ENCODE data around the gene AMZ1. TPM values are rescaled to one million over a fixed set of nuclear protein-coding genes. Genes with fewer than 3 reads are reported as not detected.

The AMZ1 gene
- 1 to 10 TPM in 1 of 3 donors, under 1 TPM in 2; 0.07 to 1.2 (median 0.27) TPM for total RNA-seq
- 0.90 TPM for total RNA-seq (2013)

- intact Hi-C loops (cut with micrococcal nuclease): no loop called here
- DNase-seq (no peak), ATAC-seq (no peak)
- Mint-ChIP-seq H3K36me3 (no peaks in the 10 kb centered on the region), H3K27me3 (ENCODE audit: low read depth in 2 of 2) (peaks cover 36 to 43% of the 10 kb centered on the region in 2 donors), H3K4me3 (peak within 1 kb of the TSS; percentile 63), H3K27ac (no peak within 1 kb of the TSS), H3K9me3 (no peaks in the 10 kb centered on the region), H3K4me1 (peaks cover 17 to 21% of the 10 kb centered on the region in 2 donors)
- 5% methylated on average over 41 of the region's 41 CpGs for WGBS (ENCODE audit: insufficient coverage)
- H3K36me3 ChIP-seq (ENCODE audit: control insufficient read depth, insufficient read depth, low read length): no peaks in the 10 kb centered on the region
- no peak for TF ChIP-seq CTCF (IDR thresholded peaks at IDR 0.05)
- no peak within 1 kb of the TSS for H3K27ac ChIP-seq (ENCODE audit: low read length)
- H3K4me3 ChIP-seq (ENCODE audit: low read length): no peak within 1 kb of the TSS
- no peaks in the 10 kb centered on the region for H3K9me3 ChIP-seq (ENCODE audit: control insufficient read depth, insufficient read depth, low read length)
- H3K27me3 ChIP-seq (ENCODE audit: control insufficient read depth, insufficient read depth, low read length): peaks cover 33% of the 10 kb centered on the region
- H3K4me1 ChIP-seq (ENCODE audit: control insufficient read depth, insufficient read depth, low read length): peaks cover 35% of the 10 kb centered on the region
Measured at GRCh38 chr7:2687881-2688318, at the start of gene AMZ1. TSS of gene AMZ1 (plus strand) at chr7:2688202. CDS start at chr7:2700452, 12,250 bp downstream.

- Histone ChIP-seq H3K36me3 (ENCODE audit: control insufficient read depth, insufficient read depth, low read length) (no peaks in the 10 kb centered on the region), H3K4me3 (ENCODE audit: low read length) (no peak overlapping the region), H3K4me1 (ENCODE audit: control insufficient read depth, insufficient read depth, low read length) (peaks cover 51% of the 10 kb centered on the region), H3K9me3 (ENCODE audit: control insufficient read depth, insufficient read depth, low read length) (no peaks in the 10 kb centered on the region), H3K27me3 (ENCODE audit: control insufficient read depth, insufficient read depth, low read length) (no peaks in the 10 kb centered on the region), H3K27ac (ENCODE audit: low read length) (no peak overlapping the region)
- no peaks in the 10 kb centered on the region for H3K9me3 Mint-ChIP-seq
- no peak overlapping the region for H3K27ac Mint-ChIP-seq
- DNase-seq (no peak), ATAC-seq (no peak)
- 94% methylated on average over 34 of the region's 34 CpGs for WGBS (ENCODE audit: insufficient coverage)
- no peak for TF ChIP-seq CTCF (IDR thresholded peaks at IDR 0.05)
- intact Hi-C loops (cut with micrococcal nuclease): no loop called here
- peaks cover 5 to 16% of the 10 kb centered on the region in 2 donors for H3K4me1 Mint-ChIP-seq
- H3K27me3 Mint-ChIP-seq (ENCODE audit: low read depth in 2 of 2): no peaks in the 10 kb centered on the region
- H3K36me3 Mint-ChIP-seq: no peaks in the 10 kb centered on the region
- H3K4me3 Mint-ChIP-seq: no peak overlapping the region
Measured at GRCh38 chr7:2638224-2638991, 49.6 kb upstream of the AMZ1 start.

- intact Hi-C loops (cut with micrococcal nuclease): no loop called here
- no peaks in the 10 kb centered on the region for H3K27me3 Mint-ChIP-seq (ENCODE audit: low read depth in 2 of 2)
- H3K27ac Mint-ChIP-seq: no peak overlapping the region
- H3K4me1 Mint-ChIP-seq: peaks cover 1 to 15% of the 10 kb centered on the region in 2 donors
- no peak for ATAC-seq
- TF ChIP-seq CTCF (IDR thresholded peaks at IDR 0.05): no peak
- H3K4me3 Mint-ChIP-seq: no peak overlapping the region
- DNase-seq: no peak
- H3K36me3 ChIP-seq (ENCODE audit: control insufficient read depth, insufficient read depth, low read length): no peaks in the 10 kb centered on the region
- no peaks in the 10 kb centered on the region for H3K9me3 ChIP-seq (ENCODE audit: control insufficient read depth, insufficient read depth, low read length)
- no peak overlapping the region for H3K4me3 ChIP-seq (ENCODE audit: low read length)
- H3K4me1 ChIP-seq (ENCODE audit: control insufficient read depth, insufficient read depth, low read length): peaks cover 50% of the 10 kb centered on the region
- H3K9me3 Mint-ChIP-seq: no peaks in the 10 kb centered on the region
- WGBS (ENCODE audit: insufficient coverage): 89% methylated on average over 24 of the region's 24 CpGs
- no peak overlapping the region for H3K27ac ChIP-seq (ENCODE audit: low read length)
- H3K27me3 ChIP-seq (ENCODE audit: control insufficient read depth, insufficient read depth, low read length): no peaks in the 10 kb centered on the region
- H3K36me3 Mint-ChIP-seq: no peaks in the 10 kb centered on the region
Measured at GRCh38 chr7:2639181-2639681, 48.8 kb upstream of the AMZ1 start.
